Breast epithelium (tissue), 3 donors: ENCODE measurements around the gene TRH.

Experiments used
- CTCF ChIP-seq, 3 donors: fragments of 450-650 bp; IDR thresholded peaks; one replicate each; pipeline ENCODE4 v1.5.1; 2016 to 2017; ENCODE audit warnings: antibody characterized with exemption in 3 of 3, mild to moderate bottlenecking in 3 of 3, moderate library complexity in 3 of 3
- POLR2A ChIP-seq: fragments of 450-650 bp; IDR thresholded peaks from one replicate; pipeline ENCODE4 v1.6.1; 2016; ENCODE audit warnings: antibody characterized with exemption, mild to moderate bottlenecking, moderate library complexity

- TF ChIP-seq CTCF (IDR thresholded peaks at IDR 0.05) = no peak
- no peak for TF ChIP-seq POLR2A
Measured at GRCh38 chr3:129943020-129943419, 31.5 kb upstream of the TRH start.
